Measurements from ENCODE around the gene STOX2. TPM values are rescaled to one million over a fixed set of nuclear protein-coding genes. Genes with fewer than 3 reads are reported as not detected.
"Not testable (repeated sequence)": the region's sequence is repeated elsewhere in the genome, so short reads cannot be mapped to it uniquely, and the experiment has no call there.

The STOX2 gene
- total RNA-seq, 2 experiments from 2014 or later, result not detected

- H3K27ac Mint-ChIP-seq, result no peak overlapping the region
- DNase-seq (no peak), ATAC-seq (ENCODE audit: low read depth) (no peak)
- no peaks in the 10 kb centered on the region for H3K4me1 Mint-ChIP-seq
- H3K9me3 Mint-ChIP-seq, result no peaks in the 10 kb centered on the region
- no peaks in the 10 kb centered on the region for H3K36me3 Mint-ChIP-seq
- H3K4me3 Mint-ChIP-seq, result no peak overlapping the region
- peaks cover 4% of the 10 kb centered on the region for H3K27me3 Mint-ChIP-seq
- POLR2A ChIA-PET, result no interaction called here
These were observed 29.7 kb downstream of the STOX2 start for GRCh38 chr4:183934761-183935160.

- POLR2A ChIA-PET, result no interaction called here
- ATAC-seq (ENCODE audit: low read depth), result no peak
- Mint-ChIP-seq H3K36me3 (no peaks in the 10 kb centered on the region), H3K4me3 (no peak overlapping the region), H3K27me3 (peaks cover 4% of the 10 kb centered on the region), H3K4me1 (no peaks in the 10 kb centered on the region), H3K27ac (no peak overlapping the region), H3K9me3 (no peaks in the 10 kb centered on the region)
- no peak for DNase-seq
These were observed 30.4 kb downstream of the STOX2 start for GRCh38 chr4:183935355-183936005.

GRCh38 chr4:183936047-183936446 is 30.9 kb downstream of the STOX2 start:
- Mint-ChIP-seq H3K4me1 (no peaks in the 10 kb centered on the region), H3K4me3 (no peak overlapping the region), H3K27ac (no peak overlapping the region), H3K27me3 (peaks cover 5% of the 10 kb centered on the region), H3K9me3 (no peaks in the 10 kb centered on the region), H3K36me3 (no peaks in the 10 kb centered on the region)
- DNase-seq (no peak), ATAC-seq (ENCODE audit: low read depth) (no peak)
- POLR2A ChIA-PET, result no interaction called here

- POLR2A ChIA-PET, result no interaction called here
- H3K9me3 Mint-ChIP-seq, result no peaks in the 10 kb centered on the region
- H3K27me3 Mint-ChIP-seq, result peaks cover 8% of the 10 kb centered on the region
- H3K4me1 Mint-ChIP-seq, result no peaks in the 10 kb centered on the region
- ATAC-seq (ENCODE audit: low read depth), result no peak
- no peak for DNase-seq
- no peak overlapping the region for H3K27ac Mint-ChIP-seq
- H3K4me3 Mint-ChIP-seq, result no peak overlapping the region
- H3K36me3 Mint-ChIP-seq, result no peaks in the 10 kb centered on the region
These were observed 31.7 kb downstream of the STOX2 start for GRCh38 chr4:183936574-183937345.

GRCh38 chr4:183940864-183941263 is 35.8 kb downstream of the STOX2 start:
- Mint-ChIP-seq H3K4me1 (no peaks in the 10 kb centered on the region), H3K4me3 (no peak overlapping the region), H3K27me3 (peaks cover 15% of the 10 kb centered on the region), H3K27ac (no peak overlapping the region), H3K36me3 (no peaks in the 10 kb centered on the region), H3K9me3 (no peaks in the 10 kb centered on the region)
- POLR2A ChIA-PET, result no interaction called here
- DNase-seq (no peak), ATAC-seq (ENCODE audit: low read depth) (no peak)

GRCh38 chr4:183941964-183942363 is 36.9 kb downstream of the STOX2 start:
- no peak for DNase-seq
- no peak overlapping the region for H3K27ac Mint-ChIP-seq
- POLR2A ChIA-PET, result interaction anchor here (0.7 kb wide), 1 partner anchor 977 kb away, joined by 7 read pairs; no protein-coding TSS in a partner anchor
- no peaks in the 10 kb centered on the region for H3K9me3 Mint-ChIP-seq
- ATAC-seq (ENCODE audit: low read depth), result no peak
- H3K4me3 Mint-ChIP-seq, result no peak overlapping the region
- H3K4me1 Mint-ChIP-seq, result no peaks in the 10 kb centered on the region
- no peaks in the 10 kb centered on the region for H3K36me3 Mint-ChIP-seq
- peaks cover 15% of the 10 kb centered on the region for H3K27me3 Mint-ChIP-seq

- DNase-seq (no peak), ATAC-seq (ENCODE audit: low read depth) (no peak)
- peaks cover 13% of the 10 kb centered on the region for H3K27me3 Mint-ChIP-seq
- H3K4me3 Mint-ChIP-seq, result no peak overlapping the region
- H3K36me3 Mint-ChIP-seq, result no peaks in the 10 kb centered on the region
- POLR2A ChIA-PET, result no interaction called here
- no peaks in the 10 kb centered on the region for H3K9me3 Mint-ChIP-seq
- H3K27ac Mint-ChIP-seq, result no peak overlapping the region
- no peaks in the 10 kb centered on the region for H3K4me1 Mint-ChIP-seq
These were observed 40.6 kb downstream of the STOX2 start for GRCh38 chr4:183945741-183946140.

- POLR2A ChIA-PET, result no interaction called here
- Mint-ChIP-seq H3K4me1 (no peaks in the 10 kb centered on the region), H3K4me3 (no peak overlapping the region), H3K36me3 (no peaks in the 10 kb centered on the region), H3K27ac (no peak overlapping the region), H3K27me3 (no peaks in the 10 kb centered on the region), H3K9me3 (no peaks in the 10 kb centered on the region)
- no peak for DNase-seq
- no peak for ATAC-seq (ENCODE audit: low read depth)
These were observed 45.4 kb downstream of the STOX2 start for GRCh38 chr4:183950536-183950935.

- H3K36me3 Mint-ChIP-seq; H3K4me3 Mint-ChIP-seq; H3K27me3 Mint-ChIP-seq; H3K9me3 Mint-ChIP-seq; POLR2A ChIA-PET; ATAC-seq (ENCODE audit: low read depth); DNase-seq; H3K27ac Mint-ChIP-seq; H3K4me1 Mint-ChIP-seq: not testable (repeated sequence)
These were observed 47.5 kb downstream of the STOX2 start for GRCh38 chr4:183952652-183953051.

- no peaks in the 10 kb centered on the region for H3K27me3 Mint-ChIP-seq
- ATAC-seq (ENCODE audit: low read depth) (no peak), DNase-seq (no peak)
- no peaks in the 10 kb centered on the region for H3K4me1 Mint-ChIP-seq
- no peaks in the 10 kb centered on the region for H3K9me3 Mint-ChIP-seq
- H3K4me3 Mint-ChIP-seq, result no peak overlapping the region
- POLR2A ChIA-PET, result no interaction called here
- no peak overlapping the region for H3K27ac Mint-ChIP-seq
- no peaks in the 10 kb centered on the region for H3K36me3 Mint-ChIP-seq
These were observed 54.4 kb downstream of the STOX2 start for GRCh38 chr4:183959319-183960045.

GRCh38 chr4:183960046-183960420 is 54.9 kb downstream of the STOX2 start:
- Mint-ChIP-seq H3K4me1 (no peaks in the 10 kb centered on the region), H3K27me3 (no peaks in the 10 kb centered on the region), H3K4me3 (no peak overlapping the region), H3K36me3 (no peaks in the 10 kb centered on the region), H3K27ac (no peak overlapping the region), H3K9me3 (no peaks in the 10 kb centered on the region)
- ATAC-seq (ENCODE audit: low read depth) (no peak), DNase-seq (no peak)
- POLR2A ChIA-PET, result no interaction called here

- Mint-ChIP-seq H3K27ac (no peak overlapping the region), H3K36me3 (no peaks in the 10 kb centered on the region), H3K4me3 (no peak overlapping the region), H3K27me3 (no peaks in the 10 kb centered on the region), H3K9me3 (no peaks in the 10 kb centered on the region), H3K4me1 (no peaks in the 10 kb centered on the region)
- DNase-seq, result no peak
- no peak for ATAC-seq (ENCODE audit: low read depth)
- POLR2A ChIA-PET, result no interaction called here
These were observed 55.9 kb downstream of the STOX2 start for GRCh38 chr4:183960962-183961541.

GRCh38 chr4:183961795-183962194 is 56.7 kb downstream of the STOX2 start:
- no peak overlapping the region for H3K4me3 Mint-ChIP-seq
- no peaks in the 10 kb centered on the region for H3K9me3 Mint-ChIP-seq
- H3K4me1 Mint-ChIP-seq, result no peaks in the 10 kb centered on the region
- DNase-seq (no peak), ATAC-seq (ENCODE audit: low read depth) (no peak)
- H3K27me3 Mint-ChIP-seq, result no peaks in the 10 kb centered on the region
- no peaks in the 10 kb centered on the region for H3K36me3 Mint-ChIP-seq
- no peak overlapping the region for H3K27ac Mint-ChIP-seq
- POLR2A ChIA-PET, result no interaction called here
